SIG-M5 treated with dmso at 0.1 percent for 504 hours (cell line): ENCODE measurements around the gene RBP3.

Experiments used
- DNase-seq: peaks from one replicate; lab custom pipeline; 2025; ENCODE audit not compliant: unreplicated experiment; lab: John Stamatoyannopoulos, UW

Gene RBP3

DNA sequence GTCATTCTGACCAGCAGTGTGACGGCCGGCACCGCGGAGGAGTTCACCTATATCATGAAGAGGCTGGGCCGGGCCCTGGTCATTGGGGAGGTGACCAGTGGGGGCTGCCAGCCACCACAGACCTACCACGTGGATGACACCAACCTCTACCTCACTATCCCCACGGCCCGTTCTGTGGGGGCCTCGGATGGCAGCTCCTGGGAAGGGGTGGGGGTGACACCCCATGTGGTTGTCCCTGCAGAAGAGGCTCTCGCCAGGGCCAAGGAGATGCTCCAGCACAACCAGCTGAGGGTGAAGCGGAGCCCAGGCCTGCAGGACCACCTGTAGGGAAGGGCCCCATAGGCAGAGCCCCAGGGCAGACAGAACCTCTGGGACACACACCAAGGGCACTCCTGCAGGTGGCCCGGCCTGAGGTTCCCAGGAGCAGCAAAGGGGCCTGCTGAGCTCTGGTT lies 9.0 kb downstream of the RBP3 start:
- no peak for DNase-seq

DNA sequence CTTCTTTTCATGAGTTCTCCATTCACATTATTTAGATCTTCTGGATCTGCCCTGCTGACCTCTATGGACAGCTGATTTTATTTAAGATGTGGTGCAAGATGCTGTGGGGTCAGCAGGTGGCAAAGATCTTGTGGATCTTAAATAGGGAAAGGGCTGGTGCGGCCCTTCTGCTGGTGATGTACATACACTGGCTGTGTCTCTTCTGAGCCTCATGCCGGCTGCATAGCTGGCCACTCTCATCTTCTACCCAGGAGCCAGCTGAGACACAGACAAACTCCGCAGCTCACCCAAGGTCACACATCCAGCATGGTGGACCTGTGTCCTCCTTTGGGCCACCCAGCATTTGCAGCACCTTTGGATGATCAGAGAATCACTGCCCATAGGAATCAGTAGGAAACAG lies 9.7 kb downstream of the RBP3 start:
- no peak for DNase-seq

DNA sequence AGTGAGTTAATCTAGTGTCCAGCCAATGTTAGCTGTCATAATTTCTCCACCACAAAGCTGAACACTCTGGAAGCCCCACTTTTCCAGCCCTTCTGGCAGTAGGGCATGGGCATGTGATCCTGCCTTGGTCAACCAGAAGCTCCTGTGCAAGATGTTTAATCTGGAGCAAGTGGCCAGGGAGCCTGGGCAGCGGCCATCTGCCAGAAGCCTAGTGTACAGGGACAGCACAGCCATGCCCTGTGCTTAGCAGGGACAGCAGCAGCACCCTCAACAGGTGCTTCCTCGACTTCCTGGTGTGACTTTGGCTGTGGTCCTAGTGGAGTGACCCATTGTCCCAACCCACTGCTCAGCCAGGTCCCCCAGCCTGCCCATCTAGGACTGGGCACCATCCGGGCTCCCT lies 10.3 kb downstream of the RBP3 start:
- DNase-seq: no peak

DNA sequence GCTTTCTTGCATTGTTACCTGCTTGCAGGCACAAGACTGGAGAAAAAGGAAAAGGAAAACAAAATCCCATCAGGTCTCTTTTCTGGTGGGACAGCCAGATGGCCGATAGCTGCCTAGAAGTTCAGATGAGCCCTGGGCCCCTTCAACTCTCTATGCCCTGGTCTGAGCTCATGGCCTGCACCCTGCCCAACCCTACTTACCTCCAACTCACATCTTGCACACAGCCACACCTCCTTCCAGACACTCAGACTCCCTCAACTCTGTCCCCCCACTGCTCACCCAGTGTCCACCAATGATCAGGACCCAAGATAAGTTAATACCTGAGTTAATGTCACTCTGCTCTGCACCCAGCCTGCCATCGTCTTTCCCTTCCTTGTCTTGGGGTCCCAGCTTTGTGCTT lies 10.9 kb downstream of the RBP3 start:
- DNase-seq: no peak

DNA sequence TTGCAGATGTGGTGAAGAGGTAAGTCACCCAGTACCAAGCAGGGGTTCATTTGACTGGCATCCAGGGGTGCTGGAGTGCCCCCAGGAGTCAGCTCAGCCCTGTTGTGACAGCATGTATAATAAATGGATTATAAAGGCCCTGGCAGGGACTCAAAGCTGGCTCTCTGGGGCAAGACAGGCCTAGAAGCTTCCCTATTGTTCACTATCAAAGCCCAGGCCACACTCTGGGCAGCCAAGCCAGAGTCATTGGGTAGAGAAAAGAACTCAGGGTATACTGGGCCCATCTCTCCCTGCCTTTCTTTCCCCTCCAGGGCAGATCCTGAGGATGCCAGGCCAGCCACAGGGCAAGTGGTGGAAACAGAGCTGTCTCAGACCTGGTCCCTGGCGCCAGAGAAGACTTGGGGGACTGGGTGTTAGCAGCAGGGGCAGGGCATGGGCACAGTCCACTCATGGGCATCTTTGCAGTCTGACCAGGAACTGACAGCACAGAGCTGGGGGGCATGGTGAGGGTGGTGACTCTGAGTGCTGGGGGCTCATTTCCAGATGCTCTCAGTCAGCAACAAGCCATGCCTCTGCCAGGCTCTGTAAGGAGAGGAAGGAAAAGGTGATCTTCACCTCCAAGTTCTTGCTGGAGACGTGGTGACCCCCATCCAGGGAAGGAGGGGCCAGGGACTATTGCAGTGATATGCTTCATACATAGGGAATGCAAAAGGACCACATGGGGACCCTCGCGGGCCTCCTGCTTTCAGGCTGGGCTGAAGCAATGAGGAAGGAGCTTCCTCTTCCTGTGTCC lies 11.7 kb downstream of the RBP3 start:
- no peak for DNase-seq

DNA sequence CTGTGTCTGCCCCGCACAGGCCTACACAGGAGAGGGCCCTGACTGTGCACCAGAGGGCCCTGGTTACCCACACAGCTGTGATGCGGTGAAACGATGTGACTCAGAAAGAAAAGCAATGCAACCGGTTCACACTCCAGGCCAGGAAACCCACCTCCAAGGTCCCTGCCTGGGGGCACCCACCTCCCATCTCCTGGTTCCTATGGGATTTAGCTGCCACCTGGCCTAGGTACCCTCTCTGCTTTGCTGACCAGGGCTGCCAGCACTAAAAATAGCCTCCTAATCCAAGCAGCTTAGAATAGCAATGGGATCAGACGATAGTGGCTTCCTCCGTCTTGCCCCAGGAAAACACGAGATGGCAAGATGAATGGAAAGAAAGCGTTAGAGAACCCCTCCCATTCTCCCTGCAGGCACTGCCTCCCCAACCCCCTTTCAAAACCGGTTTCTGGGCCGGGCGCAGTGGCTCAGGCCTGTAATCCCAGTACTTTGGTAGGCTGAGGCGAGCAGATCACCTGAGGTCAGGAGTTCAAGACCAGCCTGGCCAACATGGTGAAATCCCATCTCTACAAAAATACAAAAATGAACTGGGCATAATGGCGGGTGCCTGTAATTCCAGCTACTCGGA lies 12.4 kb downstream of the RBP3 start:
- DNase-seq: no peak

DNA sequence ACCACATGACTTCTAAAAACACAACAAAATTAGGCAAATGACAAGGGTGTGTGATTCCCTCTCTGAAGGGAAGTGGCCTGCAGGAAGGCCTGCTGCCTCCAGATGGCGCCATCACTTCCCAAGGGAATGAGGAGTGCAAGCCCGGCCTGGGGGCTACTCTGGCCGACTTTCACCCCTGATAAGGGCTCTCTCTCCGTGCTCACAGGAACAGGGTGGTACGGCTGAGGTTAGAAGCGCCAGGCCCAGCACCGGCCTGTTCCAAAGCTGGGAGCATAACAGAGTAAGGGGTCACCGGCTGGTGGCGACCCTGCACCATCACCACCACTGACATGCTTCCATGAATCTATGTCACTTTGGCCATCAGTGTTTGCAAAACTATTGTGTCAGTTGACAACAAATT lies 13.1 kb downstream of the RBP3 start:
- peak; percentile 9 for DNase-seq

DNA sequence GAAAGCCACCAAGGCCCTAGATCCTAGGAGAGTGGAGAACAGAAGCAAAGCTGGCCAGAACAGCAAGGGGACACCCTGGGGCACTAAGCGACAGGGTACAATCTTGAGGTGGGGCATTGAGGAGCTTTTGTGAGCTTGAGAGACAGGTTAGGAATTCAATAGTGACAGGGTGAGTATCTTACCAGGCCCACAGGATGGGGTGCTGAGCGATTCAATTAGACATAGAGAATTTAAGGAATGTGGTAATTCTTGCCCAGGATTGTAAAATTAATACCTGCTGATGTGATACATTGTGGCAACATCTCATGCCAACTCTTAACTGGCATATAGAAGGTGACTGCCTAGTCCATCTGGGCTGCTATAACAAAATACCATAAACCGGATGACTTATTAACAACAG lies 14.0 kb downstream of the RBP3 start:
- no peak for DNase-seq

DNA sequence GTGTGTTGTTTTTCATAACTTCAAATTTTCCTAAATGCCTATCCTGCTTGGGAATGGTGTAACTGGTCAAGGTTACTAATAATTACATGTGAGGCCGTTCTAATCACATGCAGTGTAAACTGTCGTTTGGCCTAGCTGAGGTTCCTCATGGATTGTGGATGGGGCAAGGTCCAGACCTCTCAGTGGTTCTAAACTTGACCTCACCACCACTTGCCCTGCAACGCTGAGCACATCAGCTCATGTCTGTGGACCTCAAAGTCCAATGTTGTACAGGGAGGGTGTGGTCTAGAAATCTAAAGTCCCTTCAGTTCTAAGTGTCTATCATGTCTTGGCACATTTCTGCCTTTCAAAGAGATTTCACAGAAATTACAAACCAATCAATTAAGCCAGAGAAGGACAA lies 15.6 kb downstream of the RBP3 start:
- no peak for DNase-seq

DNA sequence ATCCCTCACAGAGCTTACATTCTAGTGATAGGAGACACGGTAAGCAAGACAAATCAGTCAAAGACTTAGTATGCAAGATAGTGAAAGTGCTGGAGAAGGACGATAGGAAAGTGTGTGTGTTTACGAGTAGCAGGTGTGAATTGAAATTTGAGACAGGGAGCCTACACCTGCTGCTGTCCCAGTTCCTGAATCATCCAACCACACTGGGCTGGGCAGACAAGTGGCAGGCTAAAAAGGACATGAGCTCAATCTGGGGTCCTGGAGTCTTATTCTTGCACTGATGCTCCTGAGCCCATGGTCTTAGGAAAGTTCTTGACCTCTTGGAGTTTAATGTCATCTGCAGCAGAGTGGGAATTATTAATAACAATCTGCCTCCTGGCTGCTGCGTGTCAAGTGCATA lies 16.2 kb downstream of the RBP3 start:
- DNase-seq: no peak

DNA sequence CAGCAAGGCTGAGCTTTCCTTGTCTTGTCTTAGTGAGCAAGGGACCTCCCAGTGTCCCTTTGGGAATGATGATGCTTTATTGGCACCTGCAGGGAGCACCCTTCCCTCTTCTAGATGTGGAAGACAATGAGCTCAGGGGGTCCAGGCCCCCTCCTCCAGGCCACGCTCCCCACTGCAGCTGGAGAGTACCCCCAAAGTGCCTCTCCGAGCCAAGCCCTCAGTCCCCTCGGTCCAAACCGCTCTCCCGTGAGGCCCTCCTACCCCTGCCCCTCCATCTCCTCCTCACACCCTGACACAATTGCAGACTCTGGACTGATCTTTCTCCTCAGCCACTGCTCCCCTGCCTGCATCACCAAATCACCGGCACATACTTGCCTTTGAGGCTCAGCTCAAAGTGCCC lies 16.7 kb downstream of the RBP3 start:
- DNase-seq: no peak

DNA sequence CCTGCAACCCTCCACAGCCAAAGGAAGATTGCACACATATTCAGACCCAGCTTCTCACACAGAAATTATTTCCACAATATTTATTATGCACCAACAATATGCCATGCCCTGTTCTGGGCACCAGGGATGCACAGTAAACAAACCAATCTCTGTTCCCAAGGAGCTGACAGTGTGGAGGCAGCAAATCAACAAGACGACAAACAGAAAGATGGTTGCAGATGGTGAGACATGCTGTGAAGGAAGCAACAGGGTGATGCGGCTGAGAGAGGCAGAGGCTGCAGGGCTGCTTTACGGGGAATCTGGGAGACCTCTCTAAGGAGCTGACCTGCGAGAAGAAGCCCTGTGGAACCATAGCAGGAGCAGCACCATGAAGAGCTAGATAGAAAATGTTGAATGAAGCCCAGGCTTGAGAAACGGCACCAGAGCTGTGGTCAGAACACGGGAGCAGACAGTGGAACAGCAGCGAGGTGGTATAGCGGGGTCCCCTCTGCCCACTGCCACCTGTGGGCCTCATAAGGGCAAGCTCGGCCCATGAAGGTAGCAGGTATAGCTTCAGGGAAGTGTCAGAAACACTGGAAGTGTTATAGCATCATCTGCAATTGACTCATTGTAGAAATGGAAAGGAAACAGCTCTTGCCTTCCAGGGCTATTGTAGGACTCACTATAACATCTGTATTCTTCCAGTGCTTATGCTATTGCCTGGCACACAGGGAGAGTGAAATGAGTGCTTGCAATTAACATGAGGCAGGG lies 17.4 kb downstream of the RBP3 start:
- DNase-seq: no peak

DNA sequence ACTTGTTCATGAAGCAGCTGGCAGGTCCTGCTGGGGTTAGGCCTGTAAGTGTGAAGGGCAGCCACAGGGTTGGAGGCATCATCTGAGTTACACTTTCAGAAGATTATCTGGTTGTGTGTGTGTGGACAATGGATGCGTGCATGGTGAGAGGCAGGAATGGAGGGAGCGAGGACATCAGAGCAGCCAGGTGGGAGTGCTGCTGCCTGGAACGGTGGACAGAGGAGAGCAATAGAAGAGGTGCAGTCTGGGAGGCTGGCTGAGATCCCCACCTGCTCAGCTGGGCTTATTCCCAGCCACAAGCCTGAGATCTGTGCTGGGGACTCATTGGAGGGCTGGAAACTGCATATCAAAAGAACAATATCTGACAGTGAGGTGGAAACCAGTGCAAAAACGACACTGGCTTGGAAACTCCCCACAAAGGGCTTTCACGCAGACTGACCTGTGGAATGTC lies 18.0 kb downstream of the RBP3 start:
- DNase-seq: no peak

DNA sequence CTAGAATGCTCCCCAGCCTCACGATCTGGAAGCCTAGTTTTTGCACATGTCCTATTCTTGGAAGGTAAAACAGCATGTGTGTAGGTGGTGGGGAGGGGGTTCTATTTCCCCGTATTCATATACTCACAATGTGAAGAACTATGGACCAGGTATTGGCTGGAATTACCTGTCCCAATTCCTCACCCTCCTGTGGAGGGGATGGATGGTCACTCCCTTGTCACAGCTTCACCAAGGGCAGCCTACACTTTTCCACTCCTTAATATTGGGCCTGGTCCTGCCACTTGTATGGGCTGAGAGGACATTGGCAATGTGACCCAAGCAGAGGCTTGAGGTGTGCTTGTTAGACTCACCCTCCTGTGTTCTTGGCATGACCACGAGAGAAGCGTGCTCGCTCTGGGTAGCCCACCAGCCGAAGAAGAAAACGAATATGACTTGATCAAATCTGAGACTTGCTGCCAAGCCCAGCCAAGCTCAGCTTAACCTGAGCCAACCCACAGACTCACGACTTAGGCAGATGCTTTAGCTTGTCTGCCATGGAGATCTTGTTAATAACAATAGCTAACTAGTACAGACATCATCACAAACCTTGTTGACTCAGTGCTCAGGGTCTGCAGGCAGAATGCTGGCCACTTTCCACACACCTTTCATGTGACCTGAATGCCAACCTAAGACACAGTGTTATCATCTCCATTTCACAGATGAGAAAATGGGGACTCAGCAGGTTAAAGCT lies 18.7 kb downstream of the RBP3 start:
- no peak for DNase-seq

DNA sequence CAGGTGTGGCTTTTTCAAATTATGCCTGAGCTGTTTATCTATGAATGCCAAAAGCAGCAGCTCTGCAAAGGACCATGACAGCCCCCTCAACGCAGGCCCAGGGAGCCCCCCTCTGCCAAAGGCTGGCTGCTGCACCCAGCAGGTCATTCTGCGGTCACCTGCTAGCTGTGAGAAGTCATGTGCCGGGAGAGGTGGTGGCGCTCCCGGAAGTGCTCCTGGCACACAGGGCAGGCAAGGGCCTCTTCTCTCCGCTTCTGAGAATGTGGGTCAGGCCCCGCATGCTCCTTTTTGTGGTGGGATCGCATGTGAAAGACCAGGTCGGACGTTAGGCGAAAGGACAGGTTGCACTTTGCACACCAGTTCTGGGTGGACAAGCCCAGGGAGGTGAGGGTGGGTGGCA lies 19.5 kb downstream of the RBP3 start:
- DNase-seq: no peak

DNA sequence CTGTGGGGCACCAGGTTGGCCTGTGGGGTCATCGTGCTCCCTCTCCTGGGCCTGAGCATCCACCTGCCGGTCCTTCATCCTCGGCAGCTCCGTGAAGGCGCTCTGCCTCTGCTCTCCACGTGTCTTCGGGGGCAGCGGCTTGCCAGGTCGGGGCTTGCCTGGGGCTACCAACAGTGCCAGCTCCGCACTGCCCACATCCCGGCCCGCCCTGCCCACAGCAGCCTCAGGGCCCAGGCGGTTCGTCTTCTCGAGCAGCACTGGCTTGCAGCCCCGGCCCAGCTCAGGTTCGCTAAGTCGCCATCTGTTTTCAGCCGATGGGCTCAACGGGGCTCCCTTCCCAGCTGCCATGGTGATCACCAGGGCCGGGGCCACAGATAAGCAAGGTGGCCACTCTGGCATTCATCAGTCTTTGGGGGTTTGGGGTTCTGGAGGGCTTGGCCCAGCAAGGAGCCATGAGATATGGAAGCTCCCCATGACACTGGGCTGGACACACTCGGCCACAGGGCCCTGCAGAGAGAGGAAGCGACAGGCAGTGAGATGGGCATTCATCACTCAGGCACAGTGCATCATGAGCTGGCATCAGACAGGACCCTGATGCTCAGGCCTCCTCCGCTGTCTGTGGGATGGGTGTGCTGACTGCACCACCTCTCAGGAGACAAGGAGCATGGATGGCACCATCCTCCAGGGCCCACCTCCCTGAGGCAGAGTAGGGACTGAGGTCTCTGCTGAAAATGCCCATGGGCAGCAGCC lies 20.4 kb downstream of the RBP3 start:
- DNase-seq: no peak

DNA sequence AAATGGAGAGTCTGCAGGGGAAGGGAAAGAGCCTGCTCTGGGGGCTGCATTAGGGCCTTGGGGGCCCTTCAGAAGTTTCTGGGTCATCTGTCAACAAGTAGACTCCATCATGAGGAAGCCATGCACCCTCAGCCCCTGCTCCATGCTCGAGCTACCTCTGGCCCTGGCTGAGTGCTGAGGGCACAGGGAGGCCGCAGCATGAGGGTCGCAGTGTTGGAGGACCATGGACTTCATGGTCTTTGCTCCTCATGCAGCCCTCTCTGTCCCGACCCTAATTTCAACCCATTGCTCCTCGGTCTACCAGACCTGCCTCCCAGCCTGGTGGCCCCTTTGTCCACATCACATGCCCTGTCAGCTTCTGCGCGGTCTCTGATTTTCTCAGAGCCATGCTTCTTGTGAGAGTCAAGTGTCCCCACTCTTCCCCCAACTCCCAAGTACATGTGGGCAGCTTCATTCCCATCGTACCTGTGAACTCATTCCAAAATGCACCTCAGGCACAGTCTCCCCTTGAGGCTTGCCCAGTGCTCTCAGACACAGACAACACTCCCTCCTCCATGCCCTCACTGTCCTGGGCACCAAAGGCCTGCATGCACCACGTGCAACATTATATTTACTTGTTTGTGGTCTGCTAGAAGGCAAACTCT lies 21.2 kb downstream of the RBP3 start:
- no peak for DNase-seq

DNA sequence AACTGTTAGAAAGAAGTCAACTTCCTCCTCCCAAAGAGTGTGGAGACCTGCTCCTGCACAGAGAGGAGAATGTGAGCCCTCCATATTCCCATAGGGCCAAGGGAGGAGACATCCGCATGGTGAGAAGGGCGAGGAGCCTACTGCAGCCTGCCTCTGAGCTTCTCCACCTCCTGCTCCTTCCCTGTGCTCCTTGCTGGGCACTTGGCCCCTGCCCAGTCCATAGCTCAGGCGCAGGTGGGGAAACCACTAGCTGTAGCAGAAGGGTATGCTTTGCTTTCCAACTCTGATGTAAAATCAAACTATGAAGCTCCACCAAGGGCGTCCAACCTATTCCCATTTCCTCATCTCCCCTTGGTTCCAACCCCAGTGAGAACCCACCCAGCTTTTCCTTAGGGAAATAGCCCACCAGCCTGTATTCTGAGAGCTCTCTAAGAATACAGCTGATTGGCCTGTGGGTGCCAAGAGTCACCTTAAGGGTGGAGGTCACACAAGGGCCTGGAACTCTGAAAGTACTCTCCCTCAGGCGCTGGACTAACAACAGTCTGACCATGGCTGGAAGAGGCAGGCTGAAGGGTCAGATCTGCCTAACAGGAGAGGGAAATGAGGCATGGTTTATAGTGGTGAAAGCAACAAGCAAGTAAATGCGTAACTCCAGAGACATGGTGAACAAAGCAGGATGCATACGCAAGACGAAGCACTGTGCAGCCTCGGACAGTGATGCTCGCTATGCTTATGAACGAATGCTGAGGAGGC lies 22.0 kb downstream of the RBP3 start:
- DNase-seq: no peak

DNA sequence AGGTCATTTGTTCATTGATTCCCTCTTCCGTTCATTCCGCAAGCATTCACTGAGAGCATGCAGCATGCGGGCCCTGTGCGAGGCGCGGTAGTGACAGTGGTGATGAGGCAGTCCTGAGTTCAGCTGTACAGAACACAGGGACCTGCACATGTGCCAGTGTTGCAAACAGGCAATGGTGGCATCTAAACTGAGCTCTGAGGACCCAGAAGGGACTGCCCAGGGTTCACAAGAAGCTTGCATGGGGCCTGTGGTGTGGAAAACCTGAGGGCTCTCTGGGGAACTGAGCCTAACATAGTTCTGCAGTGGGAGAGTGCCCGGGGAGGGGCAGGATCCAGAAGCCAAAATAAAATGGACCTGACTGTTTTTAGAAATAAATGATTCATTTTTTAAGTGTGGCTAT lies 22.7 kb downstream of the RBP3 start:
- DNase-seq: no peak
